A549 (cell line): ENCODE measurements around the gene ZIC1. TPM values are rescaled to one million over a fixed set of nuclear protein-coding genes. Genes with fewer than 3 reads are reported as not detected.

Experiments used
- ATAC-seq, 2 experiments: fragments of 200-7000 bp in 1 of 2; fragments of >200 bp in 1 of 2; cut with Nextera tagmentation in 1 of 2; cut with Tn5 transposase in 1 of 2; 3 replicates each; pipeline versions ENCODE4 v1.8.0 to v1.9.1; 2018 to 2020; ENCODE audit warnings: mild to moderate bottlenecking in 1 of 2, moderate library complexity in 1 of 2
- CTCF ChIA-PET: fragments of 300-600 bp; sonication (Branson Sonifier 250); formaldehyde crosslinking; extraction: SDS; loops from one replicate; lab custom pipeline; 2021; ENCODE audit warnings: antibody characterized with exemption, inconsistent platforms; lab: Yijun Ruan, JAX
- POLR2A ChIA-PET: fragments of 350-600 bp; formaldehyde crosslinking; extraction: SDS; loops from one replicate; lab custom pipeline; 2021; ENCODE audit warnings: antibody characterized with exemption, inconsistent platforms; lab: Yijun Ruan, JAX
- DNase-seq, 2 experiments: peaks; one replicate each; pipeline versions ENCODE4 v3.0.0 to v3.0.0-alpha.2; 2011 to 2016; ENCODE audit warnings: low read depth in 1 of 2, low spot score in 1 of 2
- FAIRE-seq: peaks from 2 replicates; lab custom pipeline; 2011; peaks lifted over from hg19 to GRCh38; lab: Jason Lieb, UNC
- H3K27ac ChIP-seq, 2 experiments: fragments of >200 bp; sonication (Bioruptor Twin); formaldehyde crosslinking; 3 replicates each; pipeline ENCODE4 v1.5.1; 2016 to 2017
- H3K4me1 ChIP-seq: fragments of >200 bp; sonication (Bioruptor Twin); formaldehyde crosslinking; 3 replicates; pipeline ENCODE4 v1.6.1; 2016
- H3K4me2 ChIP-seq: fragments of >200 bp; sonication (Bioruptor Twin); formaldehyde crosslinking; 3 replicates; pipeline ENCODE4 v1.6.1; 2016
- H3K4me3 ChIP-seq: fragments of >200 bp; sonication (Bioruptor Twin); formaldehyde crosslinking; 3 replicates; pipeline ENCODE4 v1.5.1; 2016
- H3K9me3 ChIP-seq: fragments of >200 bp; sonication (Bioruptor Twin); formaldehyde crosslinking; 3 replicates; pipeline ENCODE4 v1.6.1; 2016
- CBX2 ChIP-seq: fragments of 200-600 bp; sonication (generic); IDR thresholded peaks from 2 replicates; pipeline ENCODE4 v1.6.1; 2016; ENCODE audit warnings: low read depth, mild to moderate bottlenecking, borderline replicate concordance
- CHD2 ChIP-seq: fragments of 150-350 bp; IDR thresholded peaks from 2 replicates; pipeline ENCODE4 v1.6.1; 2014; ENCODE audit warnings: low read length; ENCODE audit not compliant: partially characterized antibody
- CHD4 ChIP-seq: fragments of 200-600 bp; sonication (generic); IDR thresholded peaks from 2 replicates; pipeline ENCODE4 v1.6.1; 2016; ENCODE audit warnings: antibody characterized with exemption, mild to moderate bottlenecking, borderline replicate concordance
- EHF ChIP-seq: fragments of 250-450 bp; sonication (Bioruptor Pico); IDR thresholded peaks from 2 replicates; pipeline ENCODE4 v1.5.0; 2020; ENCODE audit warnings: mild to moderate bottlenecking
- EHMT2 ChIP-seq: fragments of 200-600 bp; sonication (generic); IDR thresholded peaks from 2 replicates; pipeline ENCODE4 v1.6.1; 2016; ENCODE audit warnings: antibody characterized with exemption, low read depth, mild to moderate bottlenecking, moderate library complexity
- EP300 ChIP-seq, 2 experiments: fragments of >200 bp; sonication (Bioruptor Twin); formaldehyde crosslinking; IDR thresholded peaks; 2 replicates in 1 of 2; 3 replicates in 1 of 2; pipeline ENCODE4 v1.6.1; 2016 to 2017
- HDAC2 ChIP-seq: fragments of 200-600 bp; sonication (generic); IDR thresholded peaks from 2 replicates; pipeline ENCODE4 v1.6.1; 2016
- HES2 ChIP-seq: fragments of >200 bp; sonication (Bioruptor Twin); formaldehyde crosslinking; IDR thresholded peaks from 2 replicates; pipeline ENCODE4 v1.6.1; 2016
- HEYL ChIP-seq: fragments of 250-450 bp; sonication (Bioruptor Pico); IDR thresholded peaks from 2 replicates; pipeline ENCODE4 v1.8.0; 2021; ENCODE audit warnings: mild to moderate bottlenecking, moderate library complexity
- HOXA7 ChIP-seq: fragments of 250-450 bp; sonication (Bioruptor Pico); IDR thresholded peaks from 2 replicates; pipeline ENCODE4 v1.5.0; 2020; ENCODE audit warnings: mild to moderate bottlenecking, moderate library complexity
- HOXB5 ChIP-seq: fragments of 250-450 bp; sonication (Bioruptor Pico); IDR thresholded peaks from 2 replicates; pipeline ENCODE4 v1.5.0; 2020; ENCODE audit warnings: mild to moderate bottlenecking, moderate library complexity
- JUN ChIP-seq, 2 experiments: fragments of >200 bp; sonication (Bioruptor Twin); formaldehyde crosslinking; IDR thresholded peaks; 2 replicates in 1 of 2; 3 replicates in 1 of 2; pipeline ENCODE4 v1.6.1; 2016 to 2017
- JUNB ChIP-seq: fragments of >200 bp; sonication (Bioruptor Twin); formaldehyde crosslinking; IDR thresholded peaks from 2 replicates; pipeline ENCODE4 v1.6.1; 2016
- KDM5A ChIP-seq: fragments of 200-600 bp; sonication (generic); IDR thresholded peaks from 2 replicates; pipeline ENCODE4 v1.6.1; 2016; ENCODE audit warnings: antibody characterized with exemption, mild to moderate bottlenecking
- MAFK ChIP-seq: fragments of 450-650 bp; IDR thresholded peaks from 2 replicates; pipeline ENCODE4 v1.6.1; 2014; ENCODE audit not compliant: partially characterized antibody
- MAX ChIP-seq: IDR thresholded peaks from 2 replicates; pipeline ENCODE4 v1.6.1; 2012
- POLR2AphosphoS2 ChIP-seq: conservative IDR thresholded peaks from 2 replicates; pipeline ENCODE4 v1.6.1; 2012; ENCODE audit warnings: low read length, improper control_type of control experiment, inconsistent platforms
- RAD21 ChIP-seq, 2 experiments: fragments of >200 bp in 1 of 2; sonication (Bioruptor Twin) in 1 of 2; formaldehyde crosslinking in 1 of 2; IDR thresholded peaks in 1 of 2; conservative IDR thresholded peaks in 1 of 2; 2 replicates in 1 of 2; 3 replicates in 1 of 2; pipeline ENCODE4 v1.6.1; 2012 to 2018; ENCODE audit warnings: inconsistent platforms in 1 of 2
- RARB ChIP-seq: fragments of 250-450 bp; sonication (Bioruptor Pico); IDR thresholded peaks from 2 replicates; pipeline ENCODE4 v1.8.0; 2021; ENCODE audit warnings: mild to moderate bottlenecking, moderate library complexity
- REST ChIP-seq: fragments of 200-600 bp; sonication (generic); IDR thresholded peaks from 2 replicates; pipeline ENCODE4 v1.6.1; 2016; ENCODE audit warnings: antibody characterized with exemption, mild to moderate bottlenecking, moderate library complexity
- RNF2 ChIP-seq: fragments of 200-600 bp; sonication (generic); IDR thresholded peaks from 2 replicates; pipeline ENCODE4 v1.6.1; 2016; ENCODE audit warnings: low read depth, mild to moderate bottlenecking, antibody characterized with exemption, moderate library complexity, borderline replicate concordance
- USF2 ChIP-seq: fragments of 450-650 bp; IDR thresholded peaks from 2 replicates; pipeline ENCODE4 v1.6.1; 2014; ENCODE audit warnings: antibody characterized with exemption
- WGBS: methylation state at CpG from one replicate; pipeline ENCODE4 v1.1.6; 2017; ENCODE audit errors: missing lambda C conversion rate; 5-methylcytosine and 5-hydroxymethylcytosine counted together
- polyA plus RNA-seq, 4 experiments: library from polyadenylated mRNA; depleted of rRNA in 3 of 4; stranded (reverse); fragments of >200 nt; fragmentation: RNase III in 1 of 4; extraction: RNeasy Plus Mini Kit Qiagen cat#74134 plus additional on column Dnase treatment in 1 of 4; gene quantifications; 2 replicates in 3 of 4; 3 replicates in 1 of 4; pipeline ENCODE4 v1.2.3, GENCODE V29; 2011 to 2017
- TF ChIP-seq, protein P1 (sequence below): fragments of >200 bp; sonication (Bioruptor Twin); formaldehyde crosslinking; IDR thresholded peaks from 3 replicates; pipeline ENCODE4 v1.5.1; 2016
- TF ChIP-seq, protein P2 (sequence below): fragments of 250-450 bp; sonication (Bioruptor Pico); IDR thresholded peaks from 2 replicates; pipeline ENCODE4 v1.5.0; 2021; ENCODE audit warnings: mild to moderate bottlenecking, moderate library complexity, borderline replicate concordance
- TF ChIP-seq, protein P3 (sequence below): IDR thresholded peaks from 2 replicates; pipeline ENCODE4 v1.6.1; 2012

ZIC1 gene
- polyA plus RNA-seq, 2 of the 4 experiments (the other 2 are of a cell fraction): 0.01 TPM; not detected in 1

DNA sequence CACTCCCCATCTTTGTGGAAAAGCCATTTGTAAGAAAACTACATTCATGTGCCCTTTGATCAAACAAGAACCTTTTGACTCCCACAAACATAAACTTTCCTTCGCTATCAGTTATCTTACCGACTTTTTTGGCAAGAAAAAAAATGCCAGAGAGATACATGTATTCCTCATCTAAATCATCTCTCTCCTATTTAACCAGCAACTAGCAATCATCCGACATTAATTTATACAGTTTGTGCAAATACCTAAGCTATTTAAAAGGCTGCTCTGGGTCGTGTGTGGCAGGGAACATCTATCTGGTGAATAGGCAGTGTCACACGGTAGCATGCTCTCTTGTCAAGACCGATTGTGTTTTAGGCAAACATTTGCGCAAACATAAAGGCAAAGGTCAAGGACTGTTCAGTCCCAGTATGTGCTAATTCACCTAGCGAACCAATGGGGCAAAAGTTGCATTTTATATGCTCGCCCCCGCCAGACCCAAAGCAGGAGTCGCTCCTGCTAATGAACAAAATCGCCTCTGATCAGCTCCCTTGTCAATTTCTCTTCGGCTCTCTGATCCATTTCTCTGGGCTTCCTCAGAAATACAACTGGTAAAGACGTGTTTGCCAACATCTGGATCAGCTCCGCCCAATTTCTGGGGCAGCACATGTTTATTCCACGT is 40.5 kb upstream of the ZIC1 start:
- ChIA-PET POLR2A (no interaction called here), CTCF (no interaction called here)
- ATAC-seq (no peak), DNase-seq (no peak), FAIRE-seq (no peak)
- Histone ChIP-seq H3K4me3 (no peak overlapping the region), H3K27ac (no peak overlapping the region), H3K4me2 (no peak overlapping the region), H3K4me1 (no peaks in the 10 kb centered on the region), H3K9me3 (0 out of 3 replicates have a peak, but pooled peaks cover 4% of the 10 kb centered on the region)
- TF ChIP-seq, protein P1, sequence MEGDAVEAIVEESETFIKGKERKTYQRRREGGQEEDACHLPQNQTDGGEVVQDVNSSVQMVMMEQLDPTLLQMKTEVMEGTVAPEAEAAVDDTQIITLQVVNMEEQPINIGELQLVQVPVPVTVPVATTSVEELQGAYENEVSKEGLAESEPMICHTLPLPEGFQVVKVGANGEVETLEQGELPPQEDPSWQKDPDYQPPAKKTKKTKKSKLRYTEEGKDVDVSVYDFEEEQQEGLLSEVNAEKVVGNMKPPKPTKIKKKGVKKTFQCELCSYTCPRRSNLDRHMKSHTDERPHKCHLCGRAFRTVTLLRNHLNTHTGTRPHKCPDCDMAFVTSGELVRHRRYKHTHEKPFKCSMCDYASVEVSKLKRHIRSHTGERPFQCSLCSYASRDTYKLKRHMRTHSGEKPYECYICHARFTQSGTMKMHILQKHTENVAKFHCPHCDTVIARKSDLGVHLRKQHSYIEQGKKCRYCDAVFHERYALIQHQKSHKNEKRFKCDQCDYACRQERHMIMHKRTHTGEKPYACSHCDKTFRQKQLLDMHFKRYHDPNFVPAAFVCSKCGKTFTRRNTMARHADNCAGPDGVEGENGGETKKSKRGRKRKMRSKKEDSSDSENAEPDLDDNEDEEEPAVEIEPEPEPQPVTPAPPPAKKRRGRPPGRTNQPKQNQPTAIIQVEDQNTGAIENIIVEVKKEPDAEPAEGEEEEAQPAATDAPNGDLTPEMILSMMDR: no peak
- TF ChIP-seq JUN (IDR thresholded peaks at IDR 0.05) (no peak), POLR2AphosphoS2 (no peak), KDM5A (no peak)
- WGBS: 10% methylated on average over 16 of the region's 16 CpGs

GRCh38 chr3:147369231-147369630 is 39.9 kb upstream of the ZIC1 start:
- H3K4me2 ChIP-seq: no peak overlapping the region
- WGBS: 59% methylated on average over 13 of the region's 13 CpGs
- no peaks in the 10 kb centered on the region for H3K4me1 ChIP-seq
- ChIA-PET CTCF (no interaction called here), POLR2A (no interaction called here)
- FAIRE-seq (no peak), ATAC-seq (no peak), DNase-seq (no peak)
- no peak overlapping the region for H3K27ac ChIP-seq
- TF ChIP-seq HES2 (no peak), CHD4 (no peak), EHMT2 (no peak), HDAC2 (no peak), RARB (no peak), POLR2AphosphoS2 (no peak), USF2 (no peak), HEYL (CRISPR knock-in tag) (no peak), CBX2 (no peak), KDM5A (no peak), RNF2 (no peak), HOXB5 (CRISPR knock-in tag) (no peak), MAFK (no peak), EP300 (IDR thresholded peaks at IDR 0.05) (no peak), JUNB (no peak), EHF (CRISPR knock-in tag) (no peak), JUN (IDR thresholded peaks at IDR 0.05) (no peak)
- TF ChIP-seq, protein P2, sequence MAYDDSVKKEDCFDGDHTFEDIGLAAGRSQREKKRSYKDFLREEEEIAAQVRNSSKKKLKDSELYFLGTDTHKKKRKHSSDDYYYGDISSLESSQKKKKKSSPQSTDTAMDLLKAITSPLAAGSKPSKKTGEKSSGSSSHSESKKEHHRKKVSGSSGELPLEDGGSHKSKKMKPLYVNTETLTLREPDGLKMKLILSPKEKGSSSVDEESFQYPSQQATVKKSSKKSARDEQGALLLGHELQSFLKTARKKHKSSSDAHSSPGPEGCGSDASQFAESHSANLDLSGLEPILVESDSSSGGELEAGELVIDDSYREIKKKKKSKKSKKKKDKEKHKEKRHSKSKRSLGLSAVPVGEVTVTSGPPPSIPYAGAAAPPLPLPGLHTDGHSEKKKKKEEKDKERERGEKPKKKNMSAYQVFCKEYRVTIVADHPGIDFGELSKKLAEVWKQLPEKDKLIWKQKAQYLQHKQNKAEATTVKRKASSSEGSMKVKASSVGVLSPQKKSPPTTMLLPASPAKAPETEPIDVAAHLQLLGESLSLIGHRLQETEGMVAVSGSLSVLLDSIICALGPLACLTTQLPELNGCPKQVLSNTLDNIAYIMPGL (CRISPR knock-in tag): no peak
- no peak overlapping the region for H3K4me3 ChIP-seq
- 0 out of 3 replicates have a peak, but pooled peaks cover 4% of the 10 kb centered on the region for H3K9me3 ChIP-seq

- CTCF ChIA-PET: no interaction called here
- POLR2A ChIA-PET: no interaction called here
- TF ChIP-seq, protein P3, sequence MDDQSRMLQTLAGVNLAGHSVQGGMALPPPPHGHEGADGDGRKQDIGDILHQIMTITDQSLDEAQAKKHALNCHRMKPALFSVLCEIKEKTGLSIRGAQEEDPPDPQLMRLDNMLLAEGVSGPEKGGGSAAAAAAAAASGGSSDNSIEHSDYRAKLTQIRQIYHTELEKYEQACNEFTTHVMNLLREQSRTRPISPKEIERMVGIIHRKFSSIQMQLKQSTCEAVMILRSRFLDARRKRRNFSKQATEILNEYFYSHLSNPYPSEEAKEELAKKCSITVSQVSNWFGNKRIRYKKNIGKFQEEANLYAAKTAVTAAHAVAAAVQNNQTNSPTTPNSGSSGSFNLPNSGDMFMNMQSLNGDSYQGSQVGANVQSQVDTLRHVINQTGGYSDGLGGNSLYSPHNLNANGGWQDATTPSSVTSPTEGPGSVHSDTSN: no peak
- TF ChIP-seq HOXA7 (no peak), REST (no peak), CHD2 (no peak), RAD21 (conservative IDR thresholded peaks at IDR 0.05 in 1 of 2, IDR thresholded peaks at IDR 0.05 in 1 of 2) (no peak), MAX (no peak)
Observed at GRCh38 chr3:147369661-147370123, 39.5 kb upstream of the ZIC1 start.

More at GRCh38 chr3:147369661-147370123, 39.5 kb upstream of the ZIC1 start:
- ATAC-seq (no peak), DNase-seq (no peak), FAIRE-seq (no peak)
- 0 out of 3 replicates have a peak, but pooled peaks cover 4% of the 10 kb centered on the region for H3K9me3 ChIP-seq
- H3K4me1 ChIP-seq: no peaks in the 10 kb centered on the region
- H3K4me3 ChIP-seq: no peak overlapping the region
- 60% methylated on average over 14 of the region's 18 CpGs for whole genome bisulfite sequencing
- H3K4me2 ChIP-seq: no peak overlapping the region
- H3K27ac ChIP-seq: no peak overlapping the region
